HL-60 (cell line): ENCODE data around the gene RHOF.

Experiments used
- POLR2AphosphoS5 ChIP-seq: IDR thresholded peaks from 2 replicates; pipeline ENCODE4 v1.6.1; 2012; ENCODE audit warnings: low read depth
- SPI1 ChIP-seq: IDR thresholded peaks from 2 replicates; pipeline ENCODE4 v1.6.1; 2012; ENCODE audit warnings: low read depth, mild to moderate bottlenecking, borderline replicate concordance
- TF ChIP-seq, protein P1 (sequence below): IDR thresholded peaks from one replicate; pipeline ENCODE4 v1.5.1; 2011; ENCODE audit warnings: low read length, control low read depth, inconsistent platforms; ENCODE audit not compliant: insufficient read depth

DNA sequence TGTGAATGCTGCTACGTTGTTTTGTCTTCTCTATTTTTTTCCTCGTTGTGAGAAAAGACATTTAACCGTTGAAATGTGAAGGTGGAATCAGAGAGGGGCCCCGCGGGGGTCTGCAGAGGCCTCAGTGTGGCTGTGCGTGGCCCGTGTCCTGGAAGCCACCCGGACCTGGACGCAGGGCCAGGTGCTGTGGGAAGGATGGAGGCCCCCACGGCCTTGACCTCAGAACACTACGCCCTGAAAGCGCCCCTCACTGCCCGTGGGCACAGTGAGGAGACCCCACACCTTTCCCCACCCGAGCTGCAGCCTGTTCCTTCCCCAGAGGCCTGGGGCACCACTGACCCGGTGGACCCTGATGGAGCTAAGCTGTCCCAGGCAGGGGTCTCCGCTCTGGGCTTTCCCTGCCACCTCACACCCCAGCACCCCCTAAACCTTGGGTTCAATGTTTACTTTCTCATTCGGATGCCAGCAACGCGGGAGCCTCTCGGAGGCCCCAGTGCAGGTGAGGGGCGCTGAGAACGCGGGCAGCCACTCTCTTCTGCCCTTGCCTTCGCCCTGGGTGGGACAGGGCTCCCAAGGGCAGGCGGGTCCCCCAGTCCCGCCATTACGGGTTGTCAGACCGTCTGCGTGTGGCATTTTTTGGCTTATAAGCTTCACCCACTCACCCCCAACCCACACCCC, 37.2 kb upstream of the RHOF start:
- TF ChIP-seq POLR2AphosphoS5 (no peak), SPI1 (no peak)
- TF ChIP-seq, protein P1, sequence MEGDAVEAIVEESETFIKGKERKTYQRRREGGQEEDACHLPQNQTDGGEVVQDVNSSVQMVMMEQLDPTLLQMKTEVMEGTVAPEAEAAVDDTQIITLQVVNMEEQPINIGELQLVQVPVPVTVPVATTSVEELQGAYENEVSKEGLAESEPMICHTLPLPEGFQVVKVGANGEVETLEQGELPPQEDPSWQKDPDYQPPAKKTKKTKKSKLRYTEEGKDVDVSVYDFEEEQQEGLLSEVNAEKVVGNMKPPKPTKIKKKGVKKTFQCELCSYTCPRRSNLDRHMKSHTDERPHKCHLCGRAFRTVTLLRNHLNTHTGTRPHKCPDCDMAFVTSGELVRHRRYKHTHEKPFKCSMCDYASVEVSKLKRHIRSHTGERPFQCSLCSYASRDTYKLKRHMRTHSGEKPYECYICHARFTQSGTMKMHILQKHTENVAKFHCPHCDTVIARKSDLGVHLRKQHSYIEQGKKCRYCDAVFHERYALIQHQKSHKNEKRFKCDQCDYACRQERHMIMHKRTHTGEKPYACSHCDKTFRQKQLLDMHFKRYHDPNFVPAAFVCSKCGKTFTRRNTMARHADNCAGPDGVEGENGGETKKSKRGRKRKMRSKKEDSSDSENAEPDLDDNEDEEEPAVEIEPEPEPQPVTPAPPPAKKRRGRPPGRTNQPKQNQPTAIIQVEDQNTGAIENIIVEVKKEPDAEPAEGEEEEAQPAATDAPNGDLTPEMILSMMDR: no peak
